Renal cortical epithelial cell (primary cell): ENCODE measurements around the gene GCGR. TPM values are rescaled to one million over a fixed set of nuclear protein-coding genes. Genes with fewer than 3 reads are reported as not detected.

ENCODE experiments used
- DNase-seq: peaks from one replicate; pipeline ENCODE4 v3.0.0-alpha.2; 2011; ENCODE audit warnings: low read depth
- total RNA-seq: library from RNA; depleted of rRNA; stranded (reverse); fragments of >200 nt; gene quantifications from 2 replicates; pipeline ENCODE4 v1.2.3, GENCODE V29; 2014

The GCGR gene
- total RNA-seq, 1 donor from 2014 or later: not detected

GRCh38 chr17:81811705-81812570 is 8.0 kb downstream of the GCGR start:
- DNase-seq: no peak

GRCh38 chr17:81812571-81813370 is 8.8 kb downstream of the GCGR start:
- no peak for DNase-seq

- no peak for DNase-seq
Measured at GRCh38 chr17:81813371-81813684, 9.4 kb downstream of the GCGR start.

GRCh38 chr17:81813861-81814683 is 10.1 kb downstream of the GCGR start:
- DNase-seq: no peak

GRCh38 chr17:81814748-81815645 is 11.0 kb downstream of the GCGR start:
- peak; percentile 87 for DNase-seq

GRCh38 chr17:81815646-81815986 is 11.7 kb downstream of the GCGR start:
- DNase-seq: no peak

GRCh38 chr17:81817758-81818147 is 13.8 kb downstream of the GCGR start:
- DNase-seq: no peak

GRCh38 chr17:81819708-81820107 is 15.8 kb downstream of the GCGR start:
- no peak for DNase-seq

GRCh38 chr17:81821147-81821546 is 17.2 kb downstream of the GCGR start:
- no peak for DNase-seq

GRCh38 chr17:81821603-81822311 is 17.8 kb downstream of the GCGR start:
- DNase-seq: peak; percentile 67

GRCh38 chr17:81822312-81822637 is 18.3 kb downstream of the GCGR start:
- no peak for DNase-seq

GRCh38 chr17:81822996-81823819 is 19.3 kb downstream of the GCGR start:
- DNase-seq: no peak

- DNase-seq: no peak
Measured at GRCh38 chr17:81823820-81824550, 20.0 kb downstream of the GCGR start.

GRCh38 chr17:81824595-81824994 is 20.6 kb downstream of the GCGR start:
- DNase-seq: no peak

GRCh38 chr17:81825841-81826466 is 22.0 kb downstream of the GCGR start:
- DNase-seq: no peak

GRCh38 chr17:81828656-81829055 is 24.7 kb downstream of the GCGR start:
- DNase-seq: no peak

- DNase-seq: no peak
Measured at GRCh38 chr17:81829858-81830257, 25.9 kb downstream of the GCGR start.

GRCh38 chr17:81831563-81831956 is 27.6 kb downstream of the GCGR start:
- DNase-seq: no peak
